ENCODE results near the gene NRP2.

GRCh38 chr2:205684871-205685313 lies 2.6 kb downstream of the NRP2 start:
- no peak for TF ChIP-seq POLR2A (IDR thresholded peaks at IDR 0.05; ENCODE audit: low read depth, low read length)
- no peak for TF ChIP-seq POLR2AphosphoS5 (IDR thresholded peaks at IDR 0.05; ENCODE audit: low read depth, low read length)
